Central memory CD4-positive, alpha-beta T cell (primary cell): ENCODE measurements around the gene FCRL4.
"Not testable (repeated sequence)": the region's sequence is repeated elsewhere in the genome, so short reads cannot be mapped to it uniquely, and the experiment has no call there.

Experiments
- DNase-seq: peaks from one replicate; pipeline ENCODE4 v3.0.0; 2022

FCRL4 gene

DNA sequence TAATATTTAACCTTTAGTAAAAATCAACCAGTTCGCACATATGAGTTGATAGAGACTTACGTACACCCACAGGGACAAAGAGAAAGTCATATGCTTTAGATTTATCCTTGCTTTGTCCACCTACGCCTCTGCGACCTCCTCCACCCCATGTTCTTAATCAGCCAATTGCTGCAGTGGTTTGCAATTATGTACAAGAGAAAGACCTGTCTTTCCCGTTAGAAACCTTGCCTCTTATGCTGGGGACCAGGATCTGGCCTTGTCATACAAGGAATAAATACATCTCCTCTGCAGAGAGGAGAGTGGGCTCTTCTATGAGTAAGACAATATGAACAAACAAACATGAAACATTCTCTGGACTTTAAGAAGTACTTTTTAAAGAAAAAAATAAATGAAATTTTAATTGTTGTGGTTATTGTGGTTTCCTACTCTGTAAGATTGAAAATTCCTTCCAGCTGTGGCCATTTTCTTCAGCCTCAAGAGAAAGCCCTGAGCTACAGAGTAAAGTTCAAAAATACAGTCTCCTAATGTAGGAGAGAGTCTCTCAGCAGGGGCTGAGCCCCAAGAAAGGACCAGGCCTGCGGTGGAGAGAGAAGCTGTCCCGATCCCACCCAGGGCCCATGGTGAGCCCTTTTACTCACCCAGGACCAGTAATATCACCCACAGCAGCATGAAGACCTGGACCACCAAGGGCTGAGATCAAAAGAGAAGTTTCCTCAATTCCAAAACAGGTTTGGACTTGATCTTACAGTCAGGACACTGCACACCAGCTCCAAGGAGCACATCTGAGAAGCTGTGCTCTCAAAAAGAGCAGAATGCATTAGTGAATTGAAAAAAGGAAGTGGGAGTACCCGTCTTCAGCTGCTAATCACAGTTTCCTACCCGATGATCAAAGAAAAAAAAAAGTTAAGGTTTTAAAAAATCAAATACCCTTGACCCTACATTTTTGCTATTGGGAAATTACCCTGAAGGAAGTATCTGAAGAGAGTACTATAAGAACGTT is 45.9 kb downstream of the FCRL4 start, which contains the start of gene FCRL5:
TSS of gene FCRL5 (minus strand) at position 822 of the 1,000 bp plus-strand sequence. CDS start at position 669, 153 bp downstream.
- DNase-seq: no peak

DNA sequence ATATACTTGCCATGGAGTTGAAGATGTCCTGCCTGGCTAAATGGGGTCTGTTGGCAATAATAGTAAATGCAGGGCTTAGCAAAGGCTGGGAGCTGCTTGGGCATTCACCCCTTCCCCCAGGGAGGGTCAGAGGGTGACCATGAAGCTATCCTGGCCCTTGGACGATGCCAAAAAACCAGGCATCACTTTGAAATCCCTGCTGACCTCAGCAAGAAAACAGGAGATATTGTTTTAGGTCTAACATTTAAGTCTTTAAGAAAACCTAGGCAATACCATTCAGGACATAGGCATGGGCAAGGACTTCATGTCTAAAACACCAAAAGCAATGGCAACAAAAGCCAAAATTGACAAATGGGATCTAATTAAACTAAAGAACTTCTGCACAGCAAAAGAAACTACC is 49.8 kb downstream of the FCRL4 start:
- not testable (repeated sequence) for DNase-seq

DNA sequence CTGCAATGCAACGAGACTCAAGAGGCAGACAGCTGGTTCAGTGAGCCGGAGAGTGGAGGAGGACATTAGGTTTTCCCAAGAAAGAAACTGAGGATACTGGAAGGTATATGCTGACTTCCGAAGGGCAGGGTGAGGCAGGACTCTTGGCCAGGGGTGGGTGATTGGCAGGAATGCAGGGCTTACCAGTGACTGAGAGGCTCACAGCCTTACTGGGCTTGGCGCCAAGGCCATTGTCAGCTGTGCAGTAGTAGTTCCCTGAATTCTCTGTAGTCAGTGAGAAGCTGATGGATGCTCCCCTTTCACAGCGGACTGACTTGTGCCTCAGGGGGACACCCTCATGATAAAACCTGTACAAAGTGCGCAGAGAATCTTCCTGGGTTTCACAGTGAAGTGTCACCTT is 55.2 kb downstream of the FCRL4 start:
- DNase-seq: no peak

DNA sequence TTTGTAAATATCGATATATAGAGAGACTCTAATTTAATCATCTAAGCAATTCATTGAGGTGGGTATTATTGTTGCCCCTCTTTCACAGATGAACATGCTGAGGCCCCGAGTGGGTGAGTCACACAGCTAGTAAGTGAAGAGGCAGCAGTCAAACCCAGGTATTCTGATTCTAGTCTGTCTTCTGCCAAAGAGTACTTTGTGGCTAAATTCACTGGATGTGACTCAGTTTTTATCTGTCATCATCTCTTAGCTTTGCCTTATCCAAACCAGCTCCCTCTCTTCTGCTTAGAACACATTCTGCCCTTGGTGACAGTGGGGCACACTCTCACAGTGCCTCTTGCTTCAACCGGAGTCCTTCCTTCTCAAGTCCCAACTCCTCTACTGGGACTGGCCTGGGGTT is 57.0 kb downstream of the FCRL4 start:
- no peak for DNase-seq

DNA sequence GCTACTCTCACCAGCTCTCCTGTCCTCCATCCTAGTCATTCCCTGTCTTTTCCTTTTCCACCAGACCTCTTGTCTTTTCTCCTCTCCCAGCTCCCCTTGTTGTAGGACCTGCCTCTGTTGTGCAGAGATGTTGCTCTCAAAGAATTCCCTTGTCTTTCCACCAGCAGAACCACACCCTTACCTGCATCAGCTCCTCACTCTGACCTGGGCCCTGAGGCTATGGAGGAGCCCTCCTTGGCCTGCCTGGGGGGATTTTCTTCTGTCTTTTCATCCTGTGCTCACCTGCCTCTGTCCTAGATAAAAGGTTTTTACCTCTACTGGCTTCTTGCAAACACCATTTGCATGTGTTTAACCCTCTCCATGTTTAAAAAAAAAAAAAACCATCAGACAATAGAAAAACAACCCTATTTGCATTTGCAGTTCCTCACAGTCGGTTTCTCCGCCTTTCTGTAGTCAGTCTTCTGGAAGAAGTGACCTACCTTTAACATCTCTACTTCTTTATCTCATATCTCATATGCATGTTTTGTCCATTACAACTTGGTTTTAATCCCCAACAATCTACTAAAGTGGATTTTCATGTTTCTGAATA is 57.6 kb downstream of the FCRL4 start:
- no peak for DNase-seq

DNA sequence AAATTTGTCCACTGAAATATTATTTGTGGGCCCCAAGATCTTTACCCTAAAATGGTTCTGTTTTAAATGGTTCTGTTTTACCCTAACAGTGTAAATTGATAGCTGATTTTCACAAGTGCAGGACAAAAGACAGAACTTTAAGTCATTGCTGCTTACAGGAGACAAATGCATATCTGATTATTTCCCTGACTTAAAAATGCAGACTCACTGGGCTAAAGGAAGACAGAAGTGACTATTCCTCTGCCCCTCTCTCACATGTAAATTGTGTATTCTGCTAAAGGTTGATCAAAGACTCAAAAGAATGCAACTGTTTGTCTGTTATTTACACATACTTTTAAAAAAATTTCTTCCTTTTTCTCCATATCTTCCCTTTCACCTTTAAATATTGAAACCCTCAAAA is 58.3 kb downstream of the FCRL4 start:
- DNase-seq: no peak

DNA sequence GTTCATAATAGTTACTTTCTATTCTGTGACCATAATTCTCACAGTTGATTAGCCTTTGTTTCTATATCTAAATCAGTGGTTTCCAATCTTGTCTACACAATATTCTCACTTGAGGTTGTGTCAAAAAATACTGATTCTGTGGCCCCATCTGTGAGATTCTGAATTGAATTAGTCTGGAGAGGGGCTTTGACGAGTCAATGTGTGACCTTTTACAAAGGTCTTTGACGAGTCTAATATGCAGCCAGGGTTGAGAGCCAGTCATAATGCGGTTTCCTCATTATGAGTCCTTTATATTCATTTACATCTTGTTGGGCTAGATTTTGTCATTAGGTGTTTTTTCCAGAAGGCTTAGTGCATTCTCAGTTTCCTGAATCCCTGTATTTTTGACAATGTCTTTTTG is 65.3 kb downstream of the FCRL4 start:
- no peak for DNase-seq

DNA sequence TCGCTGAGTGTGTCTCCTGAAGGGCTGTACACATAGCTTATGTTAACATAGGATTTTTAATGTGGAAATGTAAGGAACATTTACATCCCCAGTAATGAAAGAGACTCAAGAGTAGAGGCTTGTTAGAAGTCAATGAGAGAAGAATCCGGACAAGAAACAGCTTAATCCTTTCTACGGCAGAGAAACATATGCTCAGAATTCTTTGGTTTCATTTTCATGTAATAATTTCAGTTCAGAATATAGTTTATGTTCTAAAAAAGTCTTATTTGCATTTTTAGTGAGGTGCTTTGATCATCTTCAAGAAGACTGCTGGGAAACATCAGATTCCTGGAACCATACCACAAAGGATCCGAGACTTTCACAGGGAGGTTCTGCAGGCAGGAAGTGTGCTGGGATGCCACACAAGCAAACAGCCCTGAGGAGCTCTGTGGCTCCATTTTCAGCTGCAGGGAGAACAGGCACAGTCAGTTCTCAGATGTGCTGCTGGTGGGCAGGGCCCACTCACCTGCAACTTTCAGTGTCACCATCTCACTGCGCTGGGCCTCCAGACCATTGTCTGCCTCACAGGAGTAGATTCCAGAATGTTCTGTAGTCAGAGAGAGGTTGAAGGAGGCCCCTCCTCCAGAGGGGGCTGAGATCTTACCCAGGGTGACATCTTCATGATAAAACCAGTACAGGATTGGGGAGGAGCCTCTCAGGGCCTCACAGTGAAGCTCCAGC is 74.0 kb downstream of the FCRL4 start:
- DNase-seq: no peak
